Measurements from ENCODE around the gene HERC2. TPM values are rescaled to one million over a fixed set of nuclear protein-coding genes. Genes with fewer than 3 reads are reported as not detected.

Gene HERC2
- total and polyA plus RNA-seq, 8 donors = 7.9 to 437 (median 72.7) TPM

GRCh38 chr15:28127036-28127435, 194.9 kb downstream of the HERC2 start:
- TF ChIP-seq EP300 (IDR thresholded peaks at IDR 0.05) (no peak), CTCF (IDR thresholded peaks at IDR 0.05) (no peak), POLR2A (IDR thresholded peaks at IDR 0.05) (no peak), POLR2AphosphoS5 (IDR thresholded peaks at IDR 0.05) (no peak)
- 75 to 82% (median 81%) methylated on average over 11 of the region's 11 CpGs for WGBS, 5 donors
- intact Hi-C loops (cut with DNase I; ENCODE audit: low total_unique reads) = no loop called here
- peaks cover 0 to 3% (median 0%) of the 10 kb centered on the region in 4 donors for H3K4me1 ChIP-seq
- H3K27me3 ChIP-seq = no peaks in the 10 kb centered on the region
- DNase-seq = peak in 1 of 2 donors; percentile 11
- H3K27ac ChIP-seq = no peak overlapping the region
- no peaks in the 10 kb centered on the region for H3K9me3 ChIP-seq
- peaks cover 38 to 89% (median 84%) of the 10 kb centered on the region in 4 donors for H3K36me3 ChIP-seq
- H3K4me3 ChIP-seq = no peak overlapping the region

GRCh38 chr15:28125673-28126651, 196.0 kb downstream of the HERC2 start:
- Histone ChIP-seq H3K4me1 (peaks cover 0 to 3% (median 0%) of the 10 kb centered on the region in 4 donors), H3K27ac (no peak overlapping the region), H3K36me3 (peaks cover 36 to 89% (median 83%) of the 10 kb centered on the region in 4 donors), H3K4me3 (no peak overlapping the region), H3K9me3 (no peaks in the 10 kb centered on the region), H3K27me3 (no peaks in the 10 kb centered on the region)
- peak in 1 of 2 donors; percentile 80 for DNase-seq
- WGBS, 5 donors = 65 to 73% (median 67%) methylated on average over 17 of the region's 17 CpGs
- intact Hi-C loops (cut with DNase I; ENCODE audit: low total_unique reads) = no loop called here
- TF ChIP-seq CTCF (IDR thresholded peaks at IDR 0.05) (peak in 4 of 7 experiments; percentile 36 to 56 (median 50)), EP300 (IDR thresholded peaks at IDR 0.05) (no peak)

- Histone ChIP-seq H3K4me1 (peaks cover 0 to 3% (median 0%) of the 10 kb centered on the region in 4 donors), H3K9me3 (no peaks in the 10 kb centered on the region), H3K4me3 (no peak overlapping the region), H3K36me3 (peaks cover 40 to 89% (median 83%) of the 10 kb centered on the region in 4 donors), H3K27me3 (no peaks in the 10 kb centered on the region), H3K27ac (no peak overlapping the region)
- 90 to 95% (median 91%) methylated on average over 9 to 10 of the region's 10 CpGs for WGBS, 5 donors
- TF ChIP-seq POLR2AphosphoS5 (IDR thresholded peaks at IDR 0.05) (no peak), EP300 (IDR thresholded peaks at IDR 0.05) (no peak), POLR2A (IDR thresholded peaks at IDR 0.05) (no peak), CTCF (IDR thresholded peaks at IDR 0.05) (no peak)
- DNase-seq = no peak
- intact Hi-C loops (cut with DNase I; ENCODE audit: low total_unique reads) = no loop called here
Measured at GRCh38 chr15:28124841-28125240, 197.1 kb downstream of the HERC2 start.

- H3K27me3 ChIP-seq = no peaks in the 10 kb centered on the region
- no peak overlapping the region for H3K4me3 ChIP-seq
- H3K9me3 ChIP-seq = no peaks in the 10 kb centered on the region
- H3K4me1 ChIP-seq = peaks cover 0 to 3% (median 0%) of the 10 kb centered on the region in 4 donors
- TF ChIP-seq CTCF (IDR thresholded peaks at IDR 0.05) (peak in 5 of 7 experiments; percentile 40 to 74 (median 56)), EP300 (IDR thresholded peaks at IDR 0.05) (no peak), POLR2AphosphoS5 (IDR thresholded peaks at IDR 0.05) (peak in 1 of 3 donors; percentile 5), POLR2A (IDR thresholded peaks at IDR 0.05) (no peak)
- peaks cover 39 to 89% (median 82%) of the 10 kb centered on the region in 4 donors for H3K36me3 ChIP-seq
- DNase-seq = peak; percentile 77 to 90
- intact Hi-C loops (cut with DNase I; ENCODE audit: low total_unique reads) = no loop called here
- no peak overlapping the region for H3K27ac ChIP-seq
- 24 to 33% (median 30%) methylated on average over 6 of the region's 6 CpGs for WGBS, 5 donors
Measured at GRCh38 chr15:28123408-28124023, 198.5 kb downstream of the HERC2 start.

Measured in stomach (tissue), 9 donors.